HEK293 (cell line): ENCODE results near the gene JPH3.
"Not testable (repeated sequence)": the region's sequence is repeated elsewhere in the genome, so short reads cannot be mapped to it uniquely, and the experiment has no call there.

Experiments used
- ZNF138 ChIP-seq: fragments of 450-650 bp; formaldehyde crosslinking; IDR thresholded peaks from 2 replicates; pipeline ENCODE4 v1.5.1; 2016; ENCODE audit warnings: missing biosample characterization, missing genetic modification characterization, borderline replicate concordance
- ZNF501 ChIP-seq: fragments of 450-650 bp; formaldehyde crosslinking; IDR thresholded peaks from 2 replicates; pipeline ENCODE4 v1.5.1; 2016; ENCODE audit warnings: missing biosample characterization, missing genetic modification characterization
- ZNF624 ChIP-seq: fragments of 450-650 bp; formaldehyde crosslinking; IDR thresholded peaks from 2 replicates; pipeline ENCODE4 v1.5.1; 2017; ENCODE audit warnings: missing biosample characterization, missing genetic modification characterization
- TF ChIP-seq, protein P1 (sequence below): fragments of 450-650 bp; formaldehyde crosslinking; IDR thresholded peaks from 2 replicates; pipeline ENCODE4 v1.5.1; 2016; ENCODE audit warnings: missing biosample characterization, missing genetic modification characterization
- TF ChIP-seq, protein P2 (sequence below): fragments of 450-650 bp; formaldehyde crosslinking; IDR thresholded peaks from 2 replicates; pipeline ENCODE4 v1.5.1; 2016; ENCODE audit warnings: missing biosample characterization, missing genetic modification characterization, low read depth

DNA sequence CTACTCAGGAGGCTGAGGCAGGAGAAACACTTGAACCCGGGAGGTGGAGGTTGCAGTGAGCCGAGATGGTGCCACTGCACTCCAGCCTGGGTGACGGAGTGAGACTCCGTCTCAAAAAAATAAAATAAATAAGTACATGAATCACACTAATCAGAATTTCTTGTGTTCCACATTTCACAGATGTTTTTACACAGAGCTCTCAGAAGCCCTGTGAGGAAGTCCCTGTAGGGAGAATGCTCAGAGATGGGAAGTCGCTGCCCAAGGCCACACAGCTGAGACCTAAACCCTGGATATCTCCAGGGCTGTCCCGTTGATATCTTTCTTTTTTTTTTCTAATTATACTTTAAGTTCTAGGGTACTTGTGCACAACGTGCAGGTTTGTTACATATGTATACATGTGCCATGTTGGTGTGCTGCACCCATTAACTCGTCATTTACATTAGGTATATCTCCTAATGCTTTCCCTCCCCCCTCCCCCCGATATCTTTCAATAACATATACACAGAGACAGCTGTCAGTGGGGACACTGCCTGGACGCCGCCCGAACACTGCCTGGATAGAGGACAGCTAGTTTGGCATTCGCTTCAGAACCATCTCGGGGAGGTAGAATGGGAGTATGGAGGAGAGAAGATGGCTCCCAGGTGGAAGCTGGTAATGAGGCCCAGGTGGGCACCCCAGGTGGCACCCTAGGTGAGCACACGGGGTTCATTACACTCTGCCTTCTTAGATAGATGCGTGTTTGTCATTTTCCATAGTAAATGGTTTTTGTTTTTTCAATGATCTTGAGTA lies 24.0 kb upstream of the JPH3 start:
- TF ChIP-seq, protein P1, sequence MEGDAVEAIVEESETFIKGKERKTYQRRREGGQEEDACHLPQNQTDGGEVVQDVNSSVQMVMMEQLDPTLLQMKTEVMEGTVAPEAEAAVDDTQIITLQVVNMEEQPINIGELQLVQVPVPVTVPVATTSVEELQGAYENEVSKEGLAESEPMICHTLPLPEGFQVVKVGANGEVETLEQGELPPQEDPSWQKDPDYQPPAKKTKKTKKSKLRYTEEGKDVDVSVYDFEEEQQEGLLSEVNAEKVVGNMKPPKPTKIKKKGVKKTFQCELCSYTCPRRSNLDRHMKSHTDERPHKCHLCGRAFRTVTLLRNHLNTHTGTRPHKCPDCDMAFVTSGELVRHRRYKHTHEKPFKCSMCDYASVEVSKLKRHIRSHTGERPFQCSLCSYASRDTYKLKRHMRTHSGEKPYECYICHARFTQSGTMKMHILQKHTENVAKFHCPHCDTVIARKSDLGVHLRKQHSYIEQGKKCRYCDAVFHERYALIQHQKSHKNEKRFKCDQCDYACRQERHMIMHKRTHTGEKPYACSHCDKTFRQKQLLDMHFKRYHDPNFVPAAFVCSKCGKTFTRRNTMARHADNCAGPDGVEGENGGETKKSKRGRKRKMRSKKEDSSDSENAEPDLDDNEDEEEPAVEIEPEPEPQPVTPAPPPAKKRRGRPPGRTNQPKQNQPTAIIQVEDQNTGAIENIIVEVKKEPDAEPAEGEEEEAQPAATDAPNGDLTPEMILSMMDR (tag by site-specific recombination) = not testable (repeated sequence)
- TF ChIP-seq, protein P2, sequence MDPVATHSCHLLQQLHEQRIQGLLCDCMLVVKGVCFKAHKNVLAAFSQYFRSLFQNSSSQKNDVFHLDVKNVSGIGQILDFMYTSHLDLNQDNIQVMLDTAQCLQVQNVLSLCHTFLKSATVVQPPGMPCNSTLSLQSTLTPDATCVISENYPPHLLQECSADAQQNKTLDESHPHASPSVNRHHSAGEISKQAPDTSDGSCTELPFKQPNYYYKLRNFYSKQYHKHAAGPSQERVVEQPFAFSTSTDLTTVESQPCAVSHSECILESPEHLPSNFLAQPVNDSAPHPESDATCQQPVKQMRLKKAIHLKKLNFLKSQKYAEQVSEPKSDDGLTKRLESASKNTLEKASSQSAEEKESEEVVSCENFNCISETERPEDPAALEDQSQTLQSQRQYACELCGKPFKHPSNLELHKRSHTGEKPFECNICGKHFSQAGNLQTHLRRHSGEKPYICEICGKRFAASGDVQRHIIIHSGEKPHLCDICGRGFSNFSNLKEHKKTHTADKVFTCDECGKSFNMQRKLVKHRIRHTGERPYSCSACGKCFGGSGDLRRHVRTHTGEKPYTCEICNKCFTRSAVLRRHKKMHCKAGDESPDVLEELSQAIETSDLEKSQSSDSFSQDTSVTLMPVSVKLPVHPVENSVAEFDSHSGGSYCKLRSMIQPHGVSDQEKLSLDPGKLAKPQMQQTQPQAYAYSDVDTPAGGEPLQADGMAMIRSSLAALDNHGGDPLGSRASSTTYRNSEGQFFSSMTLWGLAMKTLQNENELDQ (tag by site-specific recombination) = not testable (repeated sequence)
- not testable (repeated sequence) for TF ChIP-seq ZNF138 (tag by site-specific recombination); ZNF624 (tag by site-specific recombination); ZNF501
